ENCODE results near the gene EFNA4. TPM values are rescaled to one million over a fixed set of nuclear protein-coding genes. Genes with fewer than 3 reads are reported as not detected.

Gene EFNA4
- total and polyA plus RNA-seq, 9 of the 15 experiments (the other 6 are each of a cell fraction or from before 2014, with no cell fraction given) = 0.68 to 7.4 (median 6.1) TPM

GRCh38 chr1:155050560-155051341, 12.8 kb upstream of the EFNA4 start, which contains the start of gene ADAM15 (continued):
- TF ChIP-seq ZBTB43 (CRISPR knock-in tag; IDR thresholded peaks at IDR 0.05) (no peak), POLR2AphosphoS2 (IDR thresholded peaks at IDR 0.05; ENCODE audit: low read length) (no peak), ZBTB5 (IDR thresholded peaks at IDR 0.05) (no peak), PCBP2 (IDR thresholded peaks at IDR 0.05; ENCODE audit: low read depth, low read length, poor library complexity, severe bottlenecking) (no peak), ZBED1 (IDR thresholded peaks at IDR 0.05) (peak; percentile 69; the same call in 1 of the 2 replicates), LCOR (CRISPR knock-in tag; IDR thresholded peaks at IDR 0.05) (0 out of 2 replicates have a peak, but pooled peaks have one; percentile 45), PHB2 (IDR thresholded peaks at IDR 0.05; ENCODE audit: low read depth) (no peak), MCM5 (IDR thresholded peaks at IDR 0.05; ENCODE audit: low read depth) (no peak), HDAC6 (IDR thresholded peaks at IDR 0.05; ENCODE audit: low read depth, low read length) (no peak), IRF2 (CRISPR knock-in tag; IDR thresholded peaks at IDR 0.05) (no peak), POLR2G (IDR thresholded peaks at IDR 0.05; ENCODE audit: low read depth, low read length) (peak; percentile 82), SP1 (CRISPR knock-in tag; IDR thresholded peaks at IDR 0.05) (peak; percentile 97), HNRNPLL (IDR thresholded peaks at IDR 0.05; ENCODE audit: low read depth, low read length, poor library complexity, severe bottlenecking) (peak; percentile 68), CCNT2 (IDR thresholded peaks at IDR 0.05; ENCODE audit: borderline replicate concordance, extremely low read depth, insufficient read length, low read depth, low read length) (peak; percentile 66), ZNF239 (CRISPR knock-in tag; IDR thresholded peaks at IDR 0.05) (no peak), PHTF2 (CRISPR knock-in tag; IDR thresholded peaks at IDR 0.05) (no peak), USF2 (CRISPR knock-in tag; IDR thresholded peaks at IDR 0.05) (no peak), ZNF277 (CRISPR knock-in tag; IDR thresholded peaks at IDR 0.05; ENCODE audit: borderline replicate concordance) (no peak), SAP30 (IDR thresholded peaks at IDR 0.05; ENCODE audit: borderline replicate concordance, insufficient read depth, low read depth, low read length, poor library complexity, severe bottlenecking) (peak; percentile 70), ZSCAN29 (IDR thresholded peaks at IDR 0.05) (no peak), NR4A1 (CRISPR knock-in tag; IDR thresholded peaks at IDR 0.05) (no peak), NR4A1 (tag; IDR thresholded peaks at IDR 0.05) (0 out of 2 replicates have a peak, but pooled peaks have one; percentile 3), TAF1 (IDR thresholded peaks at IDR 0.05; ENCODE audit: control insufficient read depth, extremely low read depth, insufficient read depth, low read length, severe bottlenecking) (peak; percentile 56), SMARCA4 (IDR thresholded peaks at IDR 0.05) (peak; percentile 77; the same call in 1 of the 2 replicates)

Data from K562 (cell line).